T-helper 2 cell treated with Interferon-gamma antibody and Interleukin-4, amounts not matched to agents 100 ng/mL and 5 ng/mL, for 36 hours (primary cell): Measurements from ENCODE around the gene SCN4A. TPM values are rescaled to one million over a fixed set of nuclear protein-coding genes. Genes with fewer than 3 reads are reported as not detected.

Experiments
- intact Hi-C: fragments of 100-400 bp; cut with micrococcal nuclease; formaldehyde crosslinking; loops from one replicate; pipeline ENCODE4 v1.15.1; 2023
- total RNA-seq: library from RNA; stranded (reverse); gene quantifications from 2 replicates; pipeline ENCODE4 v1.2.3, GENCODE V29; 2022

The SCN4A gene
- total RNA-seq, 1 donor from 2014 or later = 0.05 TPM

DNA sequence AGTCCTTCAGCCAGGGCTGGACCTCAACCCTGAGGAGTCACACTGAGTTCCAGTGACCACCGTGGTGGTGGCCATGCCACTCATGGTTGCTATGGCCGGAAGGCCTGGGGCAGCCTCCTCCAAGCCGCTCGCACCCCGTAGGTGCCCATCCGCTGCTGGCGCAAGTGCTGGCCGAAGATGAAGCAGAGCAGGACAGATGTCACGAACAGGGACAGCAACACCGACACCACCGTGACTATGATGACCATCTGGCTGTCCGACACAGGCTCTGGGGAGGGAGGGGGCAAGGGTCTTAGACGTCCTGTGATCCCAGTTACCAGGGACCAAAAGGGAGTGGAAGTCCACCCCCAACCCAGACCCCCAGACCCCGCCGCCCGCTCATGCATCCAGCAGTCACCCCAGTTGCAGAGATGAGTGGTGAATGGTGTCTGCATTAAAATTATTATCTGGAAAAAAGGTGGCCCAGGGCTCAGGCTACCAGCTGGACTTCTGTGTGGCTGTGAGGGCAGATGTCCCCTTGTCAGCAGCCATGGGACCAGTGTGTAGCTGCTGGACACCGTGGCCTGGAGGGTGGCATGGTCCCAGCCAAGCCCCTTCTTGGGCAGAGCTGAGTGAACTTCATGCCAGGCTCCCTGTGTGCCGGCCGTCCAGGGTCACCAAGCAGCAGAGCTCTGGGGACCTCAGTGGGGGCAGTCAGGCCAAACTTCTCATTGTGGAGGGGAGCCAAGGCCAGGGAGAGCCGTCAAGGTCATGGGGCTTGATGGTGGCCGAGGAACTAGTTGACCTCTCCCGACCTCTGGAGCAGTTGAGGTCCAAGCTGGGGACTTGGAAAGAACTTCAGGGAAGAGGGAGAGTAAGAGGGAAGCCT, 30.2 kb upstream of the SCN4A start:
- intact Hi-C loops = no loop called here

DNA sequence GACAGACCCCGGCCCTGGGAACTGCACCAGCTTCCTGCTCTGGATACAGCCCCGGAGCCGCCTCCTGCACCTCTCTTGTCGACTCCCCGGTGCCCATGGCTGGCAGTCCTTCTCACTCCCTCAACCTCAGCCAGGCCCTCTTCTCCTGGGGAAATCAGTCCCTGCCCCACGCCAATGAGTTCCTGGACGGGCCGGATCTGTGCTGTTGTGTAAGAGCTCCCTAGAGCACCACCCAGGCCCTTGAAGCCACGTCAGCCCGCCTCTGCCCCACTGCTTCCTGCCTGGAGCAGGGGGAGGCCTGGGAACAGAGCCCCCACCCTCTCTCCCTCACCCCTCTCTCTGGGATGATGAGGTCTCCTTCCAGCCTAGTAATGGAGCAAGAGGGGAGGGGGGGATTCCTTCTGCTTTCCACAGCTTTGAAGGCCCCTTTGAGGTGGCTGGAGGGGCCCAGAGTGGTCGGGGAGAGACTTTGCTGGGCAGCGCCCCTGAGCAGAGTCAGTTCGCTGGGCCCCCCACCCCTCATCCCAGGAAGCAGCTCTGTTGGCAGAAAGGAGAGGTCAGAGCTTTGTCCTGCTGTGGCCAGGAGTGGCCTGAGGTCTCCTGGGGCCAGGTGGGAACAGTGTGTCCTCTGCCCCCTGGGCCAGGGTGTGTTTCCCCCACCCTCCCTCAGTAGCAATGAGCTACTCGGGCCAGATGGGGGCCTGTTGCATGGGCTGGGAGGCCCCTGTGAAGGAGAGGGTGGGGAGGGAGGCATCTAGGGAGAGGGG, 29.2 kb upstream of the SCN4A start:
- intact Hi-C loops = no loop called here

DNA sequence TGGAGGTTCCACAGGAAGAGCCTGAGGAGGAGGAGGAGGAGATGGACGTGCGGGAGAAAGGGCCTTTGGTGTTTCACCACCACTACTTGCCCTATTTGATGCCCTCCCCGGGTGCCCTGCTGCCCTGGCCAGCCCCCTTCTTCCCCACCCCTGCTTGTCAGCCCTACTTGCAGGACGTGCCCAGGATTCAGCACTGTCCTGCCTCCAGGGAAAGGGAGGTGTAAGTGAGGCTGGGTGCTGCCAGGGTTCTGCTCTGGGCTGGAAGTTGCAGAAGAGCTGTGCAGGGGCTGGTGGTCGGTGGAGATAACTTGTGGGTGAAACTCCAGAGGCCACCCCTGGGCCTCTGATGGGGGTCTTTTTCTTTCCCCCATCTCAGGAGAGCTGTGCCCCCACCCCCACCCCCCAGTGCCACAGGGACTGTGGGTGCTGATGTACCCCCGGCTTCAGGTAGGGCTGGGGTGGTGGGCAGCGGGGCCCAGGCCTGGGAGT, 28.4 kb upstream of the SCN4A start:
- intact Hi-C loops = no loop called here

DNA sequence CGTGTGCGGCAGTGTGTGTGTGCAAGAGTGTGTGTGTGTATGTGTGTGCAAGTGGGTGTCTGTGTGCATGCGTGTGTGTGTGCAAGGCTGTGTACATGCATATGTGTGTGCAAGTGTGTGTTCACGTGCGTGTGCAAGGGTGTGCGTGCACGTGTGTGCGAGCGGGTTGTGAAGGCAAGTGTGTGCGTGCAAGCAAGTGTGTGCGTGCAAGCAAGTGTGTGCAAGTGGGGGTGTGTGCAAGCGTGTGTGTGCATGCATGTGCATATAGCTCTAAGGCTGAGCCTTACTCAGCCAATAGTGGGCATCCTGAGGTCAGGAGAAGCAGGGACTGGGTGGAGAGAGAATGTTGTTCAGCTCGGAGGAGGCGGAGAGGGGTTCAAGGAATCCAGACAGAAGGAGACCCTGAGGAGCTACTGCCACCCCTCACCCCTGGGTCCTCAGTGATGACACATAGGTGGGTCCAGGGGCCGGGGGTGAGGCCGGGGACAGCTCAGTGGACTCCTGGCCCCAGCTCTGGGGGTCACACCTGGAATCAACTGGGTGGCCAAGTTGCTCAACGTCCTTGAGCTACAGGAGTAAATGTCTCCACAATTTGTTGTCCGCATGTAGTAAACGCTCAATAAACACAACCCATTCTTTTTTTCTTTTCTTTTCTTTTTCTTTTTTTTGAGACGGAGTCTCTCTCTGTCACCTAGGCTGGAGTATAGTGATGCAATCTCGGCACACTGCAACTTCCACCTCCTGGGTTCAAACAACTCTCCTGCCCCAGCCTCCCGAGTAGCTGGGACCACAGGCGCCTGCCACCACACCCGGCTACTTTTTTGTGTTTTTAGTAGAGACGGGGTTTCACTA, 27.2 kb upstream of the SCN4A start:
- intact Hi-C loops = no loop called here

DNA sequence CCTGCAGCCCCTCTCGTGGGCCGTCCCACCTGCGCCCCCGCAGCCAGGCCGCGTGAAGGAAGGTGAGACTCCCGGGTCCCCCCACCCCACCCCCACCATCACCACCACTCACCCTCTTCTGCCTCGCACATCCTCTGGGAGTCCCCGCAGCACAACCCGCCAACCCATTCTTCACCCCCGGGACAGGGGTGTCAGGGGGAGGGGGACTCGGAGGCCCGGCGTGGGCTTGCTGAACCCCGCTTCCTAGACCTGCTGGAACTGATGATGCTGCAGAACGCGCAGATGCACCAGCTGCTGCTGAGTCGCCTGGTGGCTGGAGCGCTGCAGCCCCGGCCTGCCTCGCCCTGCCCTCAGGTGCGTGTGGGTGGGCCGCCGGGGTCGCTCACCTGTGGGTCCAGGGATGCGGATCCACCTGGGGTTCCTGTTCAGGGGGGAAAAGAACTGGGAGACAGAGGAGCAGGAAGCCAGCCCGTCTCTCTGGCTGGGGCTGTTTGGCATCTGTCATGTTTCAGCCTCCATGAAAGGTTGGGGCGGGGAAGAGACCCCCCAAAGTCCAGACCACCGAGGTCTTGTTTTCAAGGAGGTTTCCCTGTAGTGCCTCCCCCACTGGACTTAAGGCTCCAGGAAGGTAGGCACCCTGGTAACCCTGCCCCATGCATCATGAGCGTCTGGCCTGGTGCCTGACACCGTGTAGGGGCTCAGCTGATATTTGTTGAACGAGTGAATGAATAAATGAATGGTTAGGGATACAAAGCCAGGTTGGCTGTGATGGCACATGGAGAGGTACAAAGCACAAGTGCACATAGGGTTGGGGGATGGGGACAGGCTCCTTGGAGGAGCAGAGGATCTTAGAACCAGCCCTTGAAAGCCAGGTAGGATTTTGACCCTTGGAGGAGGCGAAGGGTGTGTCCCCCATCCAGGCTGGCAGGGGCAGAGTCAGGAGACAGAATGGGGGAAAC, 26.3 kb upstream of the SCN4A start:
- intact Hi-C loops = loop anchor here (1.0 kb wide), 2 partner anchors 21 to 26 kb away; partner anchors contain the start of gene ICAM2

GRCh38 chr17:63998050-63998720, 25.5 kb upstream of the SCN4A start, which contains the start of gene PRR29:
TSS of gene PRR29 (plus strand) at chr17:63998351. CDS start at chr17:63998365, 14 bp downstream.
- intact Hi-C loops = loop anchor here (1.0 kb wide), 2 partner anchors 22 to 27 kb away; partner anchors contain the start of gene ICAM2

DNA sequence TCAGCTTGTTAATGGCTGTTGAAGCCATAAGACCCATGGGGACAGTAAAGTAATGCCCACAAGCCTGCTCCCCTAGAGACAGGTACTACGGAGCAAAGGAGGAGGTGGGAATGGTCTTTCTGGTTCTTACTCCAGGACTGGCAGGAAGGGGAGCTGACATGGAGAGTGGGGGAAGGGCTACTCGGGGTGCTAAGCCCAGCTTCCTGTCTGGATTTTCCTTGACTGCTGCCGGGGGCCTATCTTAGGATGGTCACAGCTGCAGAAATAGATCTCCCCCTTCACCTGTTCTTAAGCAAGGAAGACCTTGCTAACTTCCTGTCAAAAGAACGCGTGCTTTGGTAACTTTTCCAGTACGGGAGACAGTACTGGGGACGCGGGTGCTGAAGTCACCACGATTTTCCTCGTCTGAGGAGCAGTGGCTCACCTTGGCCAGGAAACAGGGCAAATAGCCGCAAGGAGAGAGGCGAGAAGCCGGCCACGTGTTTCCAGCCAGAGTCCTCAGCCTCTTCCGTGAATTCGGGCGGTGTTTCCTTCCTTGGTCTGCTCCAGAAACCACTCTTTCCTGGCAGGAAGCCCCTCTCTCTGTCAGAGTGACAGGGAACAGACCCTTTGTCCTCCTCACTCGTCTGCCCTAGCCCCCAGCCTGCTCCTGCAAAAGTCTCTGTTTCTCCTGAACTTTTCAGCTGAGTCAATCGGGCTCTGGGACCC, 24.8 kb upstream of the SCN4A start:
- intact Hi-C loops = loop anchor here (1.0 kb wide), 2 partner anchors 23 to 28 kb away; partner anchors contain the start of gene ICAM2

DNA sequence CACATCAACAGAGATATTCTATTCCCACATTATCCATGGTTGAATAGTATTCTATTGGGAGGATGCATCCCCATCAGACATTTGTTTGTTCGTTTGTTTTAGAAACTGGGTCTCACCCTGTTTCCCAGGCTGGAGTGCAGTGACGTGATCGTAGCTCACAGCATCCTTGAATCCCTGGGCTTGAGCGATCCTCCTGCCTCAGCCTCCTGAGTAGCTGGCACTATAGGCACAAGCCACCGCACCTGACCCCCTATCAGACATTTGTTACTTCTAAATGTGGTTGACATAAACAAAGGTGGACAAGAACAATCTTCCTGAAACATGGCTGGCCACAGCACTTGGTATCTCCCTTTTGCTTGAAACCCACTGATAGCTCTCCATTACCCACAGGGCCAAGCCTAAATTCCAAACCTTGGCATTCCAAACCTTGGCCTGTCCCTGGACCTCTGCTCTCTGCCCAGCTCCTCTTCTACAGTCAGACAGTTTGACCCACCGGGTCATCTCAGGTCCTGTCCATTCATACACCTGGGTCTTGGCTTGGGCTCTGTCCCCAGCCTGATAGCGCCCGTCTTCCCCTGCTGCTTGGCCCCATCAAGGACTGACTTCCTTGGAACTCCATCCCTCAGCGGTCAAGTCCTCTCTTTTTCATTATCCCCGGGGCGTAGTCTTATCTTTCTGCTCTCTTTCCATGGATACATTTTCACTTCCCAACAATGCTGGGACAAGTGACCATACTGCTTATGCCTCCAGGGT, 23.9 kb upstream of the SCN4A start:
- intact Hi-C loops = no loop called here

GRCh38 chr17:63995626-63996025, 22.9 kb upstream of the SCN4A start:
- intact Hi-C loops = no loop called here

DNA sequence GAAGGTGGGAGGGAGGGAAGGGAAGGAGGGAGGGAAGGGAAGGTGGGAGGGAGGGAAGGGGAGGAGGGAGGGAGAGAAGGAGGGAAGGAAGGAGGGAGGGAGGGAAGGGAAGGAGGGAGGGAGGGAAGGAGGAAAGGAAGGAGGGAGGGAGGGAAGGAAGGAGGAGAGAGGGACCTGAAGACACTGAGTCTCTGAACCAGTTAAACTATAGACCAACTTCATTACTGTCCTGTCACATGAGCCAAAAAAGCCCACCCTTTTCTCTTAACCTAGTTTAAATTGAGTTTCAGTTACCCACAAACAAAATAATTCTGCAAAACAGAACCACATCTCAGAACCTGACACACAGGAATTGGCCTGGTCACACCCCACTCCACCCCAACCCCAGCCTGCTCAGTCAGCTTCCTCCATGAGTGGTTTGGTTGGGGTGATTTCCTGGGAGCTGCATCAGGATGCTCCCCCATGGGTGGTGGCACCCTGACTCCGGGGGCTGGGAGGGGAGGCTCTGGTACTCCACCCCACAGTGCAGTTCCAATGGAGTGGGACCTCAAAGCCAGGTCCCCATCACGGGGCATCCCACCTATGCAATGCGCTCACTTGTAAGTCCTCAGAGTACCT, 20.8 kb upstream of the SCN4A start:
- intact Hi-C loops = no loop called here

- intact Hi-C loops = no loop called here
Observed at GRCh38 chr17:63991611-63992010, 18.9 kb upstream of the SCN4A start.

DNA sequence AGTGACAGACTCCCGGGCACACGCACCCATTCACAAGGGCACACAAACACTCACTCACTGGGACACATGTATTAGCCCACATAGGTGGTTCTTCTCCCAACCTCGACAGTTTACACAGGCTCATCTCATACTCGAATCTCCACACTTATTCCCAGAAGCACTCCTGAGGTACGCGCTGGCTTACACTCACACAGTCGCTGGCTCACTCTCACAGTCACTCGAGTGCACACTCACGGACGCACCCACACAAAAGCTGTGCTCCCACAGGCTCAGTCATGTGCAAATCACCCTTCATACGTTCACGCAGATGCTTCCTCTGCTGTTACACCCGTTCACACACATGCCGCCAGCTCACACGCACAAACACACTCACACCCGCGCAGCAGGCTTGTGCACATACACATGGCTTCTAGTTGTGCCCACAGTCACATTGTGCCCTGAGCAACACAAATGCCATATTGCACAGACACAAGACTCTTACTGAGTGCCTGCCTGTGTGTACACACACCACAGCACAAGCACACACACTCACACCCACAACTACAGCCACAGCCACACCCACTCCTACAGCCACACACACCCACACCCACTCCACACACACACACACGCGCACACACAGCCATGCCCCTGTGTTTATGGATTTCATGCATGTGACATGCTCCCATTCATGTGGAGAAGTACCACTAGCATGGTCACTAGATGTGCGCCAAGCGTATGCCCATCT, 17.1 kb upstream of the SCN4A start:
- intact Hi-C loops = loop anchor here (1.0 kb wide), 1 partner anchor 70 kb away; no protein-coding TSS in a partner anchor

GRCh38 chr17:63988741-63989621, 16.3 kb upstream of the SCN4A start:
- intact Hi-C loops = no loop called here

DNA sequence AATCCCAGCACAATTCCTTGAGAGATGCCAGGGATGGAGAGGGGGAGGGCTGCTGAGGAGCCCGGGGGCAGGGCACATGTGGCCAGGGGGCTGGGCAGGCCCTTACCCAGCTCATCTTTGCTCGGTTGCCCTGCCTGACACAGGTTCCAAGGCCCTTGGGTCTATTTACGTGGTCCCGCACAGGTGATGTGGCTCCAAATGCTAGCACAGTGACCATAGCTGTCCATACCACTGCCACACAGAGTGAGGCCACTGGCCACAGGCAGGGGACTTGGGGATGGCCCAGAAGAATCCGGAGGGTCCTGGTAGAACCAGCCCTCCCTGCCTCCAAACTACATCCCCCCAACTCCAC, 15.4 kb upstream of the SCN4A start:
- intact Hi-C loops = no loop called here

DNA sequence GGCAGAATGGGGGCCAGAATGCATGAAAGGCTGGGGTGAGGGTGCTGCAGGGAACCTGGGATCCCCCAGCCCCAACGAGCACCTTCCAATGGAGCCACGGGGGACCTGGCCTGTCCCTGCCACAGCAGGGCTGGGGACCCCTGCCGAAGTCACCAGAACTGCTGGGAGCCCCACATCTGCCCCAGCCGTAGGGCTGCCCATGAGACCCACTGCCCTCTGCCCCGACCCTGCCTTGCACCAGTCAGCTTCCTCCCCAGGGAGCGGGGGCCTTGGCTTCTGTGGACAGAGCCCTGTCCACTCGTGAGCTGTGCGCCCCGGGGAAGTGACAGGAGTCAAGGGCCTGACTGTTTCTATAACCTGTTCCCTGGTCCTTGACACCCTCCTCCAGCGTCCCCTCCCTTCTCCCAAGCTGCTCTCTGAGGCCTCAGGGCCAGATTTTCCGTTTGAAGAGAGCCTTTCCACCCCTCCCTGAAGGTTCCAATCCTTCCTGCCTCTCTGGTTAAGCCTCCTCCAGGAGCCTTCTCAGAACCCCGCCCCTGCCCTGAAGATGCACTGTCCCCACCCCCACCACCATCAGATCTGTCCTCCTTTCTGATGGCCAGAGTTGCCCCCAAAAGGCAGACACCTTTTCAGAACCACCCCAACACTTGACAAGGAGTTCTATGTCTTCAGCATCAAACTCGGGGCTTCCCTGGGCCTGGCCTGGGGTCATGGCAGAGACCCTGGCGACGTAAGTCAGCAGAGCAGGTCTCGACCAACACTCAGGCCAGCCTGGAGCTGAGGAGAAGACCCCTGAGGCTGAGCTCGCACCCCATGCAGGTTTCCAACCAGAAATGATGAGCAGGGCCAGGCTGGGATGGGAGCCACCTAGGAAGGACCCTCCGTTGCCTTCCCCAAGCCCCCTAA, 14.8 kb upstream of the SCN4A start:
- intact Hi-C loops = no loop called here
